Measurements from ENCODE around the gene AFMID.
"Not testable (repeated sequence)": the region's sequence is repeated elsewhere in the genome, so short reads cannot be mapped to it uniquely, and the experiment has no call there.

The AFMID gene

GRCh38 chr17:78239489-78239931, 52.3 kb downstream of the AFMID start:
- DNase-seq, result no peak

DNA sequence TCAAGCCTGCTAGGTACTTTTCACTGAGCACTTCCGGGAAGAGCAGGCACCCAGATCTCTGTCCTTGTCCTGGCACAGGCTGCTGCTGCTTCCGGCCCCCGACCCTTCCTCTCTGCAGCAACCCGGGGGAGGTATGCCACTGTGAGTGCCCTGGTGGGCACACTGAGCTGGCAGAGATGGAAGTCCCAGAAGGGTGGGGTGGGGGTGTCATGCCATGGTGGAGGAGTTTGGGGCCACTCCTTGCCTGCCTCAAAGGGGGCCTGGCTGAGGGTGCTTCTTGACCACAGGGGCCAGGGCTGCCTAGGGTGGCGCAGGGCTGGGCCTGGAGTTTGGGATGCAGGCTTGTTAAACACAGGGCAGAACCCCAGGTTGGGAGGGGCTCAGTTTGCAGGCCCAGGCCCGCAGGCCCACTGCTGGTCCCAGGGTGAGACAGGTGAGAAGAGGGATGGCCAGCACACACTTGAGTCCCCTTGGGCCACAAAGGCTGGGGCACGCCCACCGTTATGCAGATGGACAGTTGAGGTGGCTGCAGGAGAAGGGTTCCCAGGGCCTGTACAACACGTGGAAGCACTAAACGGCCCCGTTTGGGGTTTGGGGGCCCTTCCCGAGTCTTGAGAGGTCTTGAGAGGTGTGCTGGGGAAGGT, 53.0 kb downstream of the AFMID start:
- DNase-seq, result no peak

- no peak for DNase-seq
Measured at GRCh38 chr17:78240839-78241238, 53.7 kb downstream of the AFMID start.

GRCh38 chr17:78241277-78242023, 54.3 kb downstream of the AFMID start:
- no peak for DNase-seq

GRCh38 chr17:78242024-78242742, 55.0 kb downstream of the AFMID start:
- DNase-seq, result no peak

DNA sequence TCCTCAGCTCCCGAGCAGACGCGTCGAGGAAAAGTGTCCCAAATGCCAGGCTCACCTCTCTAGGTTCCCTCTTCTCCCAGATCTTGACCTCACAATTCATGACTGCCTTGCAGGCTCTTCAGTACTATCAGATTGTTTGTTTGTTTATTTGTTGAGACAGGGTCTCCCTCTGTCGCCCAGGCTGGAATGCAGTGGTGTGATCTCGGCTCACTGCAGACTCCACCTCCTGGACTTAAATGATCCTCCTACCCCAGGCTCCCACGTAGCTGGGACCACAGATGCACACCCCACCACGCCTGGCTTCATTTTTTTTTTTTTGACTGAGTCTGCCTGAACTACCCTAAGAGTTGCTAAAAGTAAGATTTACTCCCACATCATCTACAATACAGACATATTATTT, 60.1 kb downstream of the AFMID start:
- no peak for DNase-seq

DNA sequence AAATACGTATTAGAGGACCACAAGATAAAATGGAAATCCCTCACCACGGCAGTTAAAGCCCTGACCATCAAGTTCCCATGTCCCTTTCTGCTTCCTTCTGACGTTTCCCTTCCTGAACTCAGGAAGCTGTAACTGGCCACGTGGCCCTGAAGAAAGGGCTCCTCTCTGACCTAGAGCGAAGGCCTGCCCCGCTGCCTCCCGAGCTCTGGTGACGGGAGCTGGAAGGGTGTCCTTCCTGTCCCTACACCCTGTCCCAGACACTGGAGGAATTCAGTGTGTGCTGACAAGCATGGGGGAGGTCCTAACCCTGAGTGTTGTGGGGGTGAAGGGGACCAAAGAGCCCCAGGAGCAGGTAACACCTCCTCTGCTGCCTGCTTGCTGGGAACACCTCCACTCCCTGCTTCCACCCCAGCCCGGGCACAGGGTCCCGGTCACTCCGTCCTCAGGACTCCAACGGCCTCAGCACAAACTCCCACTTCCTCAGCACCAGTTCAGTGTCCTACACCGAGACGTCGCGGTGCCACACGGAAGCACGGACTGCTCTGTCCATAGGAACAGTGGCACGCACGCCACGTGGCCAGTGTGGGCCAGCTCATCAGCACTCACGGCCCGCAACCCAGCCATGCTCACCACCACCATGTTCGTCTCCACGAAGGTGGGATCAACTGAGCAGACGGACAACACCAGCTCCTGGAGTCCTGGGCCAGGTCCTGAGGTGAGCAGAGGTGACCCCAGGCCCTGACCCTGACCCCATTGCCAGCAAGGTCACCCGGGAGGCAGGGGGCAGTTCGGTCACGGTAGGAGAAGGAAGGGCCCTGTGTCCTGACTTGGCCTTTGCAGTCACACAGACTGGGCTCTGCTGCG, 61.1 kb downstream of the AFMID start:
- DNase-seq, result no peak

DNA sequence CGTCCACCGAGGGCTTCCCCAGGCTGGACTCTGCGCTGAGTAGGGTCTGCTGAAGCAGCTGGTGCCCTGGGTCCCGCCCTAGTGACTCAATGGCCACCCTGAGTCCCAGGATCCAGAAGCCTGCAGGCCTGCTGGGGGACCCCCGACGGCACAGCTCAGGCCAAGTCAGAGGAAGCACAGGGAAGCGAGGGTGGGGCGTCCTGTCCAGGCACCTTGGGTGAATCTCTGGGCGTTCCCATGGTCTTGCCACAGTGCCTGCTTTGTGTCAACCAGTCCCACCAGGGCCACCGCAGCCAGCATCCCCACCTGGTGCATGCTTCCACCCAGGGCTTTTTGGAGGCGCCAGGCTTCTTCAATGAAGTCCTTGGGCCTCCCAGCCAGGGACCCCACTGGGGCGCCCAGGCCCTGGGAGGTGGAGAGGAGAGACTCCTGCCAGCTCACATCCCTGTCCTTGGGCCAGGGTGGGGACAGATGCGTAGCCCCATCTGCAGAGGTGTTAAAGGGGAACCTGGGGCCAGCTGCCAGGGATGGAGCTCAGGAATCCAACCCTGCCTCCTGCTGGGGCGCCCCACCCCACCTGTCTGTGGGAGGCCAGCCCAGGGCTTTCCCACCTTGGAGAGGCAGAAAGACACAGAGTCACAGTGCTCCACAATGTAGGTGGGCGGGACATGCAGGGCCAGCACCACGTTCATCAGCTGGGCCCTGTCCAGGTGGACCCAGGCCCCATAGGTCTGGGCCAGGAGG, 62.1 kb downstream of the AFMID start:
- no peak for DNase-seq

GRCh38 chr17:78249818-78250806, 63.0 kb downstream of the AFMID start:
- DNase-seq, result no peak

GRCh38 chr17:78250891-78251772, 64.0 kb downstream of the AFMID start:
- DNase-seq, result peak; percentile 82

GRCh38 chr17:78251773-78252103, 64.6 kb downstream of the AFMID start:
- no peak for DNase-seq

GRCh38 chr17:78252111-78252634, 65.0 kb downstream of the AFMID start:
- DNase-seq, result no peak

GRCh38 chr17:78252701-78253635, 65.8 kb downstream of the AFMID start:
- DNase-seq, result no peak

DNA sequence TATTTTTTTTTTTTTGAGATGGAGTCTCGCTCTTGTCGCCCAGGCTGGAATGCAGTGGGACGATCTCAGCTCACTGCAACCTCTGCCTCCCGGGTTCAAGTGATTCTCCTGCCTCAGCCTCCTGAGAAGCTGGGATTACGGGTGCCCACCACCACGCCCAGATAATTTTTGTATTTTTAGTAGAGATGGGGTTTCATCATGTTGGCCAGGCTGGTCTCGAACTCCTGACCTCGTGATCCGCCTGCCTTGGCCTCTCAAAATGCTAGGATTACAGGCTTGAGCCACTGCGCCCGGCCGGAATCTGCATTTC, 66.4 kb downstream of the AFMID start:
- not testable (repeated sequence) for DNase-seq

DNA sequence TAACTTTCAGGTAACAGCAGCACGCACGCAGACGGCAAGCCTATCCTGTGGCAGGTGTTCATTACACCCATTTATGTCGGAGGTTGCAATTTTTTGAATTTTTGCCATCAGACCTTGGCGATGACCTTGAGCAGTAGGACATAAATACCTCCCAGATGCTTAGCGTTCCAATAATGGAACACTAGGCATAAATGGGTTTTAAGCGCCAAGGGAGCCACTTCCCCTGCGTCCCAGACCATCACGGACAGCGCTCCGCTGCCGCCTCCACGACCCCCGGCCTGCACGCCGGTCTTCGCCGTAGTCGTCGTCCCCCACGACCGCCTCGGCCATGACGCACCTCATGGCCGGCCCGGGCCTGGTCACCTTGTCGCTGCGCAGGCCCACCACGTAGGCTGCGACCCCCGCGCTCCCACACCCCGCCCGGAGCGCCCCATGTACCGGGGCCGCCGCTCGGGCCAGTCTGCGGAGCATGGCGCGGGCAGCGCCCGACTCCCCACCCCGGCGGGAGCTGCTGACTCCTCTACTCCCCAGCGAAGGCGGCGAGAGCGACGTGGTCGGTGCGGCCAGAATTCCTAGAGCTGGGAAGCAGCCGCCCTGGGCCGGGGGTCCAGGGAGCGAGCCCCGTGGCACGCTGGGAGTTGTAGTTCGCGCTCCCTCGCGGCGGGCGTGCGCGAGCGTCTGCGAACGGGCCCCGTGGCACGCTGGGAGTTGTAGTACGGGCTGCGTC, 66.9 kb downstream of the AFMID start:
- peak; percentile 81 for DNase-seq

GRCh38 chr17:78255029-78255656, 68.0 kb downstream of the AFMID start:
- no peak for DNase-seq

DNA sequence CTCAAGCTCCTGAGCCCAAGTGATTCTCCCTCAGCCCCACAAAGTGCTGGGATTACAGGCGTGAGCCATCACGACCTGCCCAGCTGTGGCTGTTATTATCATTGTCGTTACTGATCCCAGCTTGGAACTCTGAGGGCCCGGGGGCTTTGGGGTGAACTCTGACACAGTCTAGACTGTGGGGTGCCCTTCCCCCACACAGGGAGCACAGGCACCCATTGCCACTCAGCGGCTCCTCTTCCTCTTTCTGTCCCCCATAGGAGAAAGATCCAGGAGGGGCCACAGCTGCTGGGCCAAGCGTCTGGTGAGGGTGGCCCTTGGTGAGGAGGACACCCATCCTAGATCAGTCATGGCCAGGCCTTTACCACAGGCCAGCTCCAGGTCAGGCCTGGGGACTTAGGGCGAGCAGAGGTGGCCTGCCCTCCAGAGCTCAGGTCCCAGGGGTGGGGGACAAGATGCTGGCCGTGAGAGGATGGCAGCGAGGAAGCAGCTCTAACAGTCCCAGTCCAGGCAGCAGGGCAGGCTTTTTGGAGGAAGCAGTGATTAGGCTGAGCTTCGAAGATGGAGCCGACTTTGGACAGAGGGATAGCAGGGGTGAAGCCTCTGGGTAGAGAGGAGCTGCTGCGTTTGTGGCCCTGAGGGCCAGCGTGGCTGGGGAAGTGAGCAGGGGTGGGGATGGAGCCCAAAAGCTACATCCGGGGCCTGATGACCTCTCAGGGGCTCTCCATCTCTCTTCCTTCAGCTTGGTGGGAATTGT, 69.0 kb downstream of the AFMID start:
- DNase-seq, result no peak
